Measurements from ENCODE around the gene NODAL.

The NODAL gene

GRCh38 chr10:70432561-70433263, 8.8 kb downstream of the NODAL start:
- DNase-seq, result no peak

DNA sequence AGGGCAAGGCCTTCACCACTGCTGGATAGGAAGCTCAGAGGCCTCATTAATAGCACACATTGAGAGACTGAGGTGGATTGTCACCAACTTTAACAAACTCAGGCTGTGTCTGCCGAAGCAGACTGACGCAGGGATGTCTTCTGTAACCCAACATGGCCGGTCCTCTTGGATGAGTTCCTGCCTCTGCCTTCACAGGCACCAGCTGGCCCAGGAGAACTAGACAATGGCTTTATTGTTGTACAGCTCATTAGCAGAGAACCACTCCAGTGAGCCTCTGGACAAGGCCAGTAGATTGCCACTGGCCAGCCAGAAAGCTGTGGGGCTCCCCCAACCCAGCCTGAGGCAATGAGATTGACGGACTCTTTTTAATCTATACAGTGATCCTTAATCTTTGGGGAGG, 9.4 kb downstream of the NODAL start:
- DNase-seq, result no peak

- no peak for DNase-seq
Observed at GRCh38 chr10:70430493-70431445, 10.7 kb downstream of the NODAL start.

- DNase-seq, result no peak
Observed at GRCh38 chr10:70426823-70427222, 14.7 kb downstream of the NODAL start.

GRCh38 chr10:70425096-70425495, 16.4 kb downstream of the NODAL start:
- no peak for DNase-seq

DNA sequence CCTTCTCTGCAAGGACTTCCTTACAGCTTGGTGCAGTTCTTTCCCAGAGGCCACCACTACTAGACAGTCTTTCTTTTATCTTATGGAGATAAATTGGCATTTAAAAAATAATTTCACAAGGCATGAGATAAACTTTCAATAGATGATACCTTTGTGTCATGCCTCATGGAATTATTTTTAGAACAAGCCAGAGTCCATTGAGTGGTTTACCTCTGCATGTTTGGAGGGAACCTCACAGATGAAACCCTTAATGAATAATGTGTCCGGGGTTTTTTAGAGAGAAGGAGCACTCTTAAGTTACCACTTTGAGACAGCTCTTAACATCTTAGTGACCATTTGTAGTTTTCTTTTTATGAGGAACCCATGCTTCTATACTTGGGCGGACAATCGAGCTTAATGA, 17.2 kb downstream of the NODAL start:
- no peak for DNase-seq

DNA sequence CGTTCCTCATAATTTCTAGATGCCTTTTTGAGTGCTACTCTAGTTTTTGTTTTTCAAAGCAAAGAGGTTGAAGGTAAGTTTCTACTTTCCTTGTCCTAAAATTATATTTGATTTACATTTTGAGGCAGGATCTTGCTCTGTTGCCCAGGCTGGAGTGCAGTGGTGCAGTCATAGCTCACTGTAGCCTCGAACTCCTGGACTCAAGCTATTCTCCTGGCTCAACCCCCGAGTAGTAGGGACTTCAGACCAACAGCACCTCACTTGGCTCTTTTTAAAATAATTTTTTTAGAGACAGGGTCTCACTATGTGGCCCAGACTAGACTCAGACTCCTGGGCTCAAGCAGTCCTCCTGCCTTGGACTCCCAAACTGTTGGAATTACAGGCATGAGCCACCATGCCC, 22.8 kb downstream of the NODAL start:
- DNase-seq, result no peak

- DNase-seq, result peak; percentile 46
Observed at GRCh38 chr10:70418229-70418628, 23.3 kb downstream of the NODAL start.

DNA sequence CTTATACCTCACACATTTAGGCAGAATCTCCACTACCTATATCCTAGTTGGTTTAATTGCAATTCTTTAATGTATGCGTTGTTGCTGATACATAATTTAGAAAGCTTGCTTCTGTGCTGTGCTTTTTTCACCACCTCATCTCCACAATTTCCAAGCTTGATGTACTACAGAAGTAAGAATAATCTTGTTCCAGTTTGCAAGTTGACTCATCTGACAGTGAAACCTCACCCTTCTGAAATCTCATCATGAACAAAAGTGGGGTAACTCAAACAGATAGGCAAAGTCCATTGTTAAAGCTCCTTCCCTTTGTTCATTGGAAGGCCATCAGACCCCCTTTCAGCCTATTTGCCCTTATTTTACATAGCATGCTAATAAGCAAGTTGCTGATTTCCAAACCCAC, 23.9 kb downstream of the NODAL start:
- DNase-seq, result peak; percentile 10

DNA sequence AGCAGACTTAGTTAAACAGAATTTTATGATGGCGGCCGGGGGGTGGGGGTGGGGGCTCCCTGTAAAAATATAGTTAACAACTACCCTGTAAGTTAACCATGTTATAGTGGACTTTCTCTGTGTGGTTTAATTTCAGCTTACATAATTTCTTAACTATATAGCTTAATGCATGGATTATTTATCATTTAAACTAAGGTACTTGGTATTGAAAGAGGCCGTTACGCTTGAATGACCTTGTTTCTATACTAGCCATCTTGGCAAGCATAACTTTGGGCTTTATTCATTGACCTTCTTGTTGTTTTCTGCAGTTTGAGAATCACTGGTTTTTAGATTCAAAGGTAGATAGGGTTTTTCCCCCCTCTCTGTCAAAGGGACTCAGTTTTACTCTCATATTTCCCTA, 29.1 kb downstream of the NODAL start:
- no peak for DNase-seq

DNA sequence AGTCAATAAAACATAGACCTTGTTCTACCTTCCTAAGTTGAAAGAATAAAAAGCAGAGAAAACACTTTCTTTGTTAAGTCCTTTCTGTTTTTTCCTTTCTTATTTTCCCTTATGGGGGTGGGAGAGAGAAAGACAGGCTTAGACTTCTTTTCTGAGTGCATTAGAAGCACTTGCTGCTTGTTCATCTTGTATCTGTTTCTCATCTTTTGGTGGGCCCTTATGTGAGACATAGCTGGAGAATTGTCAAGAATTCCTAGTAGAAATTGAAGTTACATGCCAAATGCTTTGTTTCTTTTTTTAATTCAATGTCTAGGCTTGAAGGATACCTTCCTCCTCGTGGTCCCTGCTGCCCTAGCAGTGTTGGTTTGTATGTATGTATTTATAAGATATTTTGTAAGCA, 30.9 kb downstream of the NODAL start:
- peak; percentile 12 for DNase-seq

GRCh38 chr10:70409772-70410171, 31.7 kb downstream of the NODAL start:
- DNase-seq, result no peak

- peak; percentile 94 for DNase-seq
Observed at GRCh38 chr10:70405037-70405824, 36.2 kb downstream of the NODAL start.

DNA sequence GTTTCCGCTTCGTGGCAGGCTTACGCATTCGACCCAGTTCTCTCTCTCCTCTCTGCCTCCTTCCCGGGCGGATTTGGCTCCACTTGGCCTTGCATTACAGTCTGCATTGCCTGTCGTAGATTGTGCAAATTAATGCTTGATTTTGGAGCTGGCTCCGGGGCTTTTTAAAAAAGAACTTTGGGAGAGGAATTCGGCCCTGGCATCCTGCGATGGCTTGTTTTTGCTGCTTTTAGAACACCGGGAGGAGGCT, 36.8 kb downstream of the NODAL start:
- DNase-seq, result no peak

GRCh38 chr10:70404036-70404786, 37.3 kb downstream of the NODAL start, which contains the start of gene EIF4EBP2:
Gene EIF4EBP2 (plus strand): TSS chr10:70404145. CDS start chr10:70404402, 257 bp downstream.
- DNase-seq, result peak; percentile 94

GRCh38 chr10:70403483-70404035, 37.9 kb downstream of the NODAL start:
- no peak for DNase-seq

- no peak for DNase-seq
Observed at GRCh38 chr10:70399177-70399576, 42.3 kb downstream of the NODAL start.

DNA sequence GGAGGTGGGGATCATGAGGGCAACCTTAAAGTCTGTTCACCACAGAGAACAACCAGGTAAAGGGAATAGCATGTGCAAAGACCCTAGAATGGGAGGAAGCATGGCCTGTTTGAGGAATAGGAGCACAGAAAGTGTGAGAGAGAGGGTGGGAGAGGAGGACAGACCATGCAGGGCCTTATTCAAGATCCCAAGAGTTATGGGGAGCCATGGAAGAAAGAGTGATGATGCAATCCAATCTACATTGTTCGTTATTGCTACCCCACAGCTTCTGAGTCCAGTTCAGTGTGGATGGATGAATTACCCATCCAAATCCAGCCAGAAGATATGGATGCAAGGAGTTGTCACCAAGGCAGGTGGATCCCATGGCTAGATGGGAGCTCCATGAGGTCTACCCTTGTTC, 45.3 kb downstream of the NODAL start:
- no peak for DNase-seq

GRCh38 chr10:70391654-70392053, 49.8 kb downstream of the NODAL start:
- DNase-seq, result no peak
